Keratinocyte (primary cell): ENCODE results near the gene ASL. TPM values are rescaled to one million over a fixed set of nuclear protein-coding genes. Genes with fewer than 3 reads are reported as not detected.

ENCODE experiments used
- DNase-seq: peaks from one replicate; pipeline ENCODE4 v3.0.0-alpha.2; 2011; ENCODE audit warnings: low read depth, missing footprints, low spot score
- FAIRE-seq: peaks from 2 replicates; lab custom pipeline; 2011; peaks lifted over from hg19 to GRCh38; lab: Jason Lieb, UNC
- H2AFZ ChIP-seq: 2 replicates; pipeline ENCODE4 v1.6.0; 2012; ENCODE audit warnings: low read length, control low read depth, inconsistent platforms; ENCODE audit not compliant: control insufficient read depth
- H3K27ac ChIP-seq: 2 replicates; pipeline ENCODE4 v1.5.1; 2011; ENCODE audit warnings: low read length; ENCODE audit not compliant: control insufficient read depth, insufficient read depth
- H3K27me3 ChIP-seq: 3 replicates; pipeline ENCODE4 v1.6.0; 2011; ENCODE audit warnings: low read length; ENCODE audit not compliant: control insufficient read depth, insufficient read depth; ENCODE audit errors: extremely low read depth
- H3K36me3 ChIP-seq, 2 experiments: 2 replicates in 1 of 2; 3 replicates in 1 of 2; pipeline ENCODE4 v1.5.1; 2011; ENCODE audit warnings: low read length in 2 of 2, mild to moderate bottlenecking in 1 of 2; ENCODE audit not compliant: control insufficient read depth in 2 of 2, insufficient read depth in 2 of 2; ENCODE audit errors: extremely low read depth in 1 of 2
- H3K4me1 ChIP-seq: 3 replicates; pipeline ENCODE4 v1.5.1; 2011; ENCODE audit warnings: low read length; ENCODE audit not compliant: control insufficient read depth, insufficient read depth; ENCODE audit errors: extremely low read depth
- H3K4me2 ChIP-seq: 3 replicates; pipeline ENCODE4 v1.6.0; 2011; ENCODE audit warnings: low read depth, low read length; ENCODE audit not compliant: control insufficient read depth, insufficient read depth; ENCODE audit errors: extremely low read depth
- H3K4me3 ChIP-seq, 3 experiments: fragments of 200-600 bp in 1 of 3; sonication (generic) in 1 of 3; 2 replicates in 2 of 3; 3 replicates in 1 of 3; pipeline ENCODE4 v1.5.1; 2011 to 2016; ENCODE audit warnings: low read length in 3 of 3, mild to moderate bottlenecking in 3 of 3, control low read depth in 2 of 3, inconsistent platforms in 1 of 3, low read depth in 1 of 3, mixed read lengths in 1 of 3, mixed run types in 1 of 3, moderate library complexity in 1 of 3; ENCODE audit not compliant: control insufficient read depth in 2 of 3, insufficient read depth in 2 of 3; ENCODE audit errors: extremely low read depth in 1 of 3
- H3K79me2 ChIP-seq: 2 replicates; pipeline ENCODE4 v1.6.0; 2012; ENCODE audit warnings: low read length; ENCODE audit not compliant: control insufficient read depth, insufficient read depth
- H3K9ac ChIP-seq: 3 replicates; pipeline ENCODE4 v1.6.0; 2011; ENCODE audit warnings: low read length; ENCODE audit not compliant: control insufficient read depth, insufficient read depth; ENCODE audit errors: extremely low read depth
- H3K9me1 ChIP-seq: 3 replicates; pipeline ENCODE4 v1.6.0; 2011; ENCODE audit warnings: low read length; ENCODE audit not compliant: control insufficient read depth, insufficient read depth; ENCODE audit errors: extremely low read depth
- H3K9me3 ChIP-seq: 2 replicates; pipeline ENCODE4 v1.5.1; 2012; ENCODE audit warnings: low read depth, low read length; ENCODE audit not compliant: control insufficient read depth
- H4K20me1 ChIP-seq: 3 replicates; pipeline ENCODE4 v1.6.0; 2011; ENCODE audit warnings: low read length; ENCODE audit not compliant: control insufficient read depth, insufficient read depth; ENCODE audit errors: extremely low read depth
- CTCF ChIP-seq, 3 experiments: IDR thresholded peaks in 1 of 3; conservative IDR thresholded peaks in 1 of 3; optimal IDR thresholded peaks in 1 of 3; 2 replicates in 2 of 3; 3 replicates in 1 of 3; pipeline versions ENCODE3 to v1.5.1; 2011; ENCODE audit warnings: low read length in 3 of 3, mild to moderate bottlenecking in 3 of 3, moderate library complexity in 2 of 3, control low read depth in 1 of 3, inconsistent platforms in 1 of 3; ENCODE audit not compliant: insufficient read depth in 2 of 3; ENCODE audit errors: extremely low read depth in 1 of 3
- EZH2 ChIP-seq: IDR thresholded peaks from one replicate; pipeline ENCODE4 v1.6.1; 2012; ENCODE audit warnings: inconsistent platforms, mild to moderate bottlenecking, low read length, moderate library complexity
- dilution Hi-C: fragments of 300-500 bp; cut with MboI; formaldehyde crosslinking; loops from one replicate; pipeline ENCODE4 v1.7.0; 2020; ENCODE audit warnings: low sequenced_read_pairs; ENCODE audit not compliant: extremely low pct_ligation_motif_present
- polyA plus RNA-seq, 5 experiments: library from polyadenylated mRNA; depleted of rRNA in 3 of 5; stranded (reverse) in 3 of 5; stranded (forward) in 1 of 5; unstranded in 1 of 5; fragments of >200 nt; gene quantifications; 1 replicate in 1 of 5; 2 replicates in 3 of 5; 3 replicates in 1 of 5; pipeline versions ENCODE4 v1.2.1 to v1.2.3, GENCODE V29; 2011 to 2012; ENCODE audit warnings: missing spikeins in 2 of 5, low read depth in 1 of 5, low replicate concordance in 1 of 5

Gene ASL
- polyA plus RNA-seq, 1 donor (not counting 4 experiments of a cell fraction or from before 2014, with no cell fraction given), result 24.4 TPM

- no peaks in the 10 kb centered on the region for H3K79me2 ChIP-seq
- H3K4me1 ChIP-seq, result peaks cover 4% of the 10 kb centered on the region
- dilution Hi-C loops, result no loop called here
- FAIRE-seq (no peak), DNase-seq (no peak)
- no peaks in the 10 kb centered on the region for H3K9me1 ChIP-seq
- no peaks in the 10 kb centered on the region for H3K9me3 ChIP-seq
- H3K4me2 ChIP-seq, result no peak overlapping the region
- no peaks in the 10 kb centered on the region for H4K20me1 ChIP-seq
- no peak overlapping the region for H3K27ac ChIP-seq
- peaks cover 0 to 1% of the 10 kb centered on the region in 2 experiments for H3K36me3 ChIP-seq
- H3K9ac ChIP-seq, result no peak overlapping the region
- no peak overlapping the region for H2AFZ ChIP-seq
- no peak for TF ChIP-seq EZH2
- H3K4me3 ChIP-seq, result no peak overlapping the region
- H3K27me3 ChIP-seq, result no peaks in the 10 kb centered on the region
These were observed 19.4 kb downstream of the ASL start for GRCh38 chr7:66095010-66095409.

GRCh38 chr7:66099232-66099550 lies 23.6 kb downstream of the ASL start:
- dilution Hi-C loops, result no loop called here
- Histone ChIP-seq H3K79me2 (no peaks in the 10 kb centered on the region), H2AFZ (no peak overlapping the region), H4K20me1 (no peaks in the 10 kb centered on the region), H3K4me2 (no peak overlapping the region), H3K9me1 (no peaks in the 10 kb centered on the region), H3K36me3 (no peaks in the 10 kb centered on the region), H3K27ac (no peak overlapping the region), H3K9me3 (no peaks in the 10 kb centered on the region), H3K4me1 (peaks cover 12% of the 10 kb centered on the region), H3K9ac (no peak overlapping the region), H3K4me3 (peak overlapping the region in 1 of 3 experiments; percentile 33), H3K27me3 (no peaks in the 10 kb centered on the region)
- TF ChIP-seq CTCF (optimal IDR thresholded peaks at IDR 0.05 in 1 of 3, IDR thresholded peaks at IDR 0.05 in 1 of 3, conservative IDR thresholded peaks at IDR 0.05 in 1 of 3; ENCODE audit: extremely low read depth in 1 of 3, insufficient read depth in 2 of 3, low read length in 3 of 3), result no peak
- no peak for TF ChIP-seq EZH2
- no peak for FAIRE-seq
- DNase-seq, result no peak
